ENCODE measurements around the gene ZMIZ1.

The ZMIZ1 gene

DNA sequence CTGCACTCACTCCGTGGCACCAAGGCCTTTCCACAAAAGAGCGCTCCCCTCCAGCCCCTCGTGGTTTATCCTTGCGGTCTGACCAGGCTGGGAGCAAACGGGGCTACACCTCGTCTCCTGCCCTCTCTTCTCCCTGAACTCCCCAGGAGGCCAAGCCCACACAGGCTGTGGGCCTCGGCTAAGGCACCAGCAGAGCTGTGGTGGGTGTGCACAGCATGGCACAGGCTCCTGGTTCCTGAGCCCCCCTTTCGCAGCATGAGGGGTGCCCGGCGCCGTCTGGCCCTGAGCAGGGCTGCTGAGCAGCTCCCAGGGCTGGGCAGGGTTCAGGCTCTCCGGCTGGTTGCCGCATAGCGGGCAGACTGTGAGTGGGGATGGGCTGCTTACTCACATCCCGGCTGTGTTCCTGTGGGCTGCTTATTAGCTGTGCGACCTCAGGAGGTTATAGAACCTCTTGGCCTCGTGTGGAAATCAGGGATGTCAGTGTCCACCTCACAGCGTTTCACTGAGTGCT lies 90.4 kb downstream of the ZMIZ1 start:
- Histone ChIP-seq H3K4me2 (ENCODE audit: low read depth, low read length, poor library complexity, severe bottlenecking) (no peak overlapping the region), H3K79me2 (ENCODE audit: insufficient read depth, low read length) (peaks cover 99% of the 10 kb centered on the region), H3F3A (ENCODE audit: low read depth) (no peaks in the 10 kb centered on the region), H3K9me3 (ENCODE audit: insufficient read depth, low read depth, low read length) (no peaks in the 10 kb centered on the region), H3K36me3 (ENCODE audit: insufficient read depth, low read length) (peaks cover 53% of the 10 kb centered on the region; the same call in 1 of the 2 replicates), H3K4me3 (ENCODE audit: low read length, poor library complexity, severe bottlenecking) (no peak overlapping the region), H3K9me2 (replicated peaks; ENCODE audit: low read depth, low read length) (no peaks in the 10 kb centered on the region), H2AFZ (ENCODE audit: low read length) (no peak overlapping the region), H3K27me3 (ENCODE audit: insufficient read depth, low read length, poor library complexity, severe bottlenecking) (no peaks in the 10 kb centered on the region), H3K4me1 (ENCODE audit: insufficient read depth, low read length, poor library complexity, severe bottlenecking) (peaks cover 5% of the 10 kb centered on the region), H3K9ac (ENCODE audit: low read depth, low read length, poor library complexity, severe bottlenecking) (no peak overlapping the region), H4K20me1 (ENCODE audit: insufficient read depth, low read length, poor library complexity, severe bottlenecking) (peaks cover 61% of the 10 kb centered on the region)
- TF ChIP-seq, protein P1, sequence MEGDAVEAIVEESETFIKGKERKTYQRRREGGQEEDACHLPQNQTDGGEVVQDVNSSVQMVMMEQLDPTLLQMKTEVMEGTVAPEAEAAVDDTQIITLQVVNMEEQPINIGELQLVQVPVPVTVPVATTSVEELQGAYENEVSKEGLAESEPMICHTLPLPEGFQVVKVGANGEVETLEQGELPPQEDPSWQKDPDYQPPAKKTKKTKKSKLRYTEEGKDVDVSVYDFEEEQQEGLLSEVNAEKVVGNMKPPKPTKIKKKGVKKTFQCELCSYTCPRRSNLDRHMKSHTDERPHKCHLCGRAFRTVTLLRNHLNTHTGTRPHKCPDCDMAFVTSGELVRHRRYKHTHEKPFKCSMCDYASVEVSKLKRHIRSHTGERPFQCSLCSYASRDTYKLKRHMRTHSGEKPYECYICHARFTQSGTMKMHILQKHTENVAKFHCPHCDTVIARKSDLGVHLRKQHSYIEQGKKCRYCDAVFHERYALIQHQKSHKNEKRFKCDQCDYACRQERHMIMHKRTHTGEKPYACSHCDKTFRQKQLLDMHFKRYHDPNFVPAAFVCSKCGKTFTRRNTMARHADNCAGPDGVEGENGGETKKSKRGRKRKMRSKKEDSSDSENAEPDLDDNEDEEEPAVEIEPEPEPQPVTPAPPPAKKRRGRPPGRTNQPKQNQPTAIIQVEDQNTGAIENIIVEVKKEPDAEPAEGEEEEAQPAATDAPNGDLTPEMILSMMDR (conservative IDR thresholded peaks at IDR 0.05; ENCODE audit: low read length), result no peak
- no peak for TF ChIP-seq EZH2phosphoT487 (IDR thresholded peaks at IDR 0.05; ENCODE audit: borderline replicate concordance)

DNA sequence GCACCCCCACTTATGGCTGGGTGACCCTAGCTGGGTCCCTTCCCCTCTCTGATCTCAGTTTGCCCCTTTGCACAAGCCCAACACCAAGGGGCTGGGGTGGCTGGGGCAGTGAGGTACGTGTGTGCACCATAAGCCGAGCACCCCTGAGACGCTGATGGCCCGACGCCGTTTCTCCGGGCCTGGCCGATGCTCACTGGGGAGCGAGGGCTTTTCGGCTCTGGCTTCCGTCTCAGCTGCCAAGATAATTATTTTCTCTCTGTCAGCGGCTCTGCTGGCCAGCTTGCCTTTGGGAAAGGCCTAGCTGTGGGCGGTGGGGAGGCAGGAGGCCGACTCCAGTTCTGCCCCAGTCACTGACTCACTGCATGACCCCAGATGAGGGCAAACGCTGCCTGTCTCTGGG lies 91.0 kb downstream of the ZMIZ1 start:
- H3K4me2 ChIP-seq (ENCODE audit: low read depth, low read length, poor library complexity, severe bottlenecking), result no peak overlapping the region

GRCh38 chr10:79160191-79160590 lies 91.4 kb downstream of the ZMIZ1 start:
- TF ChIP-seq, protein P1 (conservative IDR thresholded peaks at IDR 0.05; ENCODE audit: low read length), result no peak
- H2AFZ ChIP-seq (ENCODE audit: low read length), result no peak overlapping the region
- H3K9ac ChIP-seq (ENCODE audit: low read depth, low read length, poor library complexity, severe bottlenecking), result no peak overlapping the region
- no peaks in the 10 kb centered on the region for H3F3A ChIP-seq (ENCODE audit: low read depth)
- peaks cover 54% of the 10 kb centered on the region for H4K20me1 ChIP-seq (ENCODE audit: insufficient read depth, low read length, poor library complexity, severe bottlenecking)
- H3K27me3 ChIP-seq (ENCODE audit: insufficient read depth, low read length, poor library complexity, severe bottlenecking), result no peaks in the 10 kb centered on the region
- no peak overlapping the region for H3K4me2 ChIP-seq (ENCODE audit: low read depth, low read length, poor library complexity, severe bottlenecking)
- no peaks in the 10 kb centered on the region for H3K9me2 ChIP-seq (replicated peaks; ENCODE audit: low read depth, low read length)
- no peak overlapping the region for H3K4me3 ChIP-seq (ENCODE audit: low read length, poor library complexity, severe bottlenecking)
- H3K9me3 ChIP-seq (ENCODE audit: insufficient read depth, low read depth, low read length), result no peaks in the 10 kb centered on the region
- H3K79me2 ChIP-seq (ENCODE audit: insufficient read depth, low read length), result peaks cover 89% of the 10 kb centered on the region
- H3K36me3 ChIP-seq (ENCODE audit: insufficient read depth, low read length), result peaks cover 55% of the 10 kb centered on the region; the same call in 1 of the 2 replicates
- H3K4me1 ChIP-seq (ENCODE audit: insufficient read depth, low read length, poor library complexity, severe bottlenecking), result peaks cover under 1% of the 10 kb centered on the region

More for the DNA sequence above, 91.0 kb downstream of the ZMIZ1 start:
- Histone ChIP-seq H3K27me3 (ENCODE audit: insufficient read depth, low read length, poor library complexity, severe bottlenecking) (no peaks in the 10 kb centered on the region), H3K79me2 (ENCODE audit: insufficient read depth, low read length) (peaks cover 93% of the 10 kb centered on the region), H2AFZ (ENCODE audit: low read length) (no peak overlapping the region), H3K4me1 (ENCODE audit: insufficient read depth, low read length, poor library complexity, severe bottlenecking) (peaks cover 4% of the 10 kb centered on the region), H4K20me1 (ENCODE audit: insufficient read depth, low read length, poor library complexity, severe bottlenecking) (peaks cover 58% of the 10 kb centered on the region), H3K9ac (ENCODE audit: low read depth, low read length, poor library complexity, severe bottlenecking) (no peak overlapping the region), H3F3A (ENCODE audit: low read depth) (no peaks in the 10 kb centered on the region), H3K36me3 (ENCODE audit: insufficient read depth, low read length) (peaks cover 53% of the 10 kb centered on the region; the same call in 1 of the 2 replicates), H3K4me3 (ENCODE audit: low read length, poor library complexity, severe bottlenecking) (no peak overlapping the region), H3K9me2 (replicated peaks; ENCODE audit: low read depth, low read length) (no peaks in the 10 kb centered on the region), H3K9me3 (ENCODE audit: insufficient read depth, low read depth, low read length) (no peaks in the 10 kb centered on the region)
- no peak for TF ChIP-seq EZH2phosphoT487 (IDR thresholded peaks at IDR 0.05; ENCODE audit: borderline replicate concordance)
- TF ChIP-seq, protein P1 (conservative IDR thresholded peaks at IDR 0.05; ENCODE audit: low read length), result no peak

All from Loucy (cell line).